GM12878 (cell line): ENCODE measurements around the gene DCC. TPM values are rescaled to one million over a fixed set of nuclear protein-coding genes. Genes with fewer than 3 reads are reported as not detected.

Experiments used
- ATAC-seq: fragments of 200-7000 bp; cut with Tn5 transposase; 3 replicates; pipeline ENCODE4 v1.9.1; 2020; ENCODE audit warnings: mild to moderate bottlenecking, moderate library complexity
- BruUV-seq: library from RNA; stranded (reverse); fragments of 400-500 nt; replicated peaks from 2 replicates; lab custom pipeline; 2021; lab: Mats Ljungman, UMichigan
- CTCF ChIA-PET: fragments of 300-600 bp; sonication (Branson Sonifier 250); formaldehyde crosslinking; extraction: SDS; loops from one replicate; lab custom pipeline; 2021; ENCODE audit warnings: inconsistent platforms; lab: Yijun Ruan, JAX
- POLR2A ChIA-PET: fragments of 350-600 bp; formaldehyde crosslinking; extraction: SDS; loops from one replicate; lab custom pipeline; 2021; ENCODE audit warnings: inconsistent platforms; lab: Charles Lee
- RAD21 ChIA-PET: fragments of 300-600 bp; sonication (Branson Sonifier 250); formaldehyde crosslinking; loops from one replicate; lab custom pipeline; 2023; ENCODE audit warnings: antibody characterized with exemption; ENCODE audit not compliant: unreplicated experiment; lab: Charles Lee
- SMC1A ChIA-PET: fragments of 300-600 bp; sonication (Branson Sonifier 250); formaldehyde crosslinking; loops from one replicate; lab custom pipeline; 2023; ENCODE audit not compliant: unreplicated experiment, uncharacterized antibody; lab: Charles Lee
- DNase-seq: peaks from one replicate; pipeline ENCODE4 v3.0.0-alpha.2; 2011; ENCODE audit warnings: low read depth, low spot score
- FAIRE-seq: peaks from 3 replicates; lab custom pipeline; 2011; peaks lifted over from hg19 to GRCh38; lab: Jason Lieb, UNC
- H2AFZ ChIP-seq: 2 replicates; pipeline ENCODE4 v1.6.0; 2011; ENCODE audit warnings: low read depth, low read length, control low read depth; ENCODE audit not compliant: control insufficient read depth
- H3K27ac ChIP-seq: 2 replicates; pipeline ENCODE4 v1.5.1; 2011; ENCODE audit warnings: control low read depth; ENCODE audit not compliant: control insufficient read depth, insufficient read depth
- H3K27me3 ChIP-seq, 2 experiments: replicated peaks in 1 of 2; 2 replicates each; pipeline versions ENCODE4 v1.6.0 to v1.6.1; 2011; ENCODE audit warnings: low read length in 1 of 2; ENCODE audit not compliant: control insufficient read depth in 2 of 2, insufficient read depth in 2 of 2
- H3K36me3 ChIP-seq, 2 experiments: 2 replicates each; pipeline ENCODE4 v1.5.1; 2011; ENCODE audit warnings: low read length in 1 of 2; ENCODE audit not compliant: control insufficient read depth in 2 of 2, insufficient read depth in 2 of 2
- H3K4me1 ChIP-seq: 2 replicates; pipeline ENCODE4 v1.6.1; 2011; ENCODE audit warnings: mild to moderate bottlenecking, low read length, moderate library complexity, mixed read lengths; ENCODE audit not compliant: control insufficient read depth, insufficient read depth
- H3K4me2 ChIP-seq: 2 replicates; pipeline ENCODE4 v1.6.0; 2011; ENCODE audit warnings: control low read depth; ENCODE audit not compliant: control insufficient read depth, insufficient read depth
- H3K4me3 ChIP-seq: fragments of 200-600 bp; sonication (generic); 2 replicates; pipeline ENCODE4 v1.5.1; 2016
- H3K79me2 ChIP-seq: 2 replicates; pipeline ENCODE4 v1.6.0; 2011; ENCODE audit warnings: low read length; ENCODE audit not compliant: control insufficient read depth, insufficient read depth
- H3K9ac ChIP-seq: 2 replicates; pipeline ENCODE4 v1.8.0; 2011; ENCODE audit warnings: low read length, control low read depth, mixed read lengths; ENCODE audit not compliant: control insufficient read depth, insufficient read depth
- H3K9me3 ChIP-seq: replicated peaks from 3 replicates; pipeline ENCODE4 v1.5.1; 2011; ENCODE audit warnings: mild to moderate bottlenecking, low read length; ENCODE audit not compliant: control insufficient read depth, insufficient read depth
- H4K20me1 ChIP-seq: 2 replicates; pipeline ENCODE4 v1.6.0; 2011; ENCODE audit not compliant: control insufficient read depth, insufficient read depth
- ASH2L ChIP-seq: fragments of 300-600, 200-600 bp; sonication (generic); IDR thresholded peaks from 2 replicates; pipeline ENCODE4 v1.6.1; 2017; ENCODE audit warnings: low read depth, mild to moderate bottlenecking, borderline replicate concordance
- ATF3 ChIP-seq: IDR thresholded peaks from 2 replicates; pipeline ENCODE4 v1.6.1; 2011; ENCODE audit warnings: low read depth, mild to moderate bottlenecking, low read length, moderate library complexity, borderline replicate concordance; ENCODE audit errors: extremely low read depth
- CBX5 ChIP-seq: sonication (generic); IDR thresholded peaks from 2 replicates; pipeline ENCODE4 v1.6.1; 2016; ENCODE audit warnings: low read depth, moderate library complexity, mild to moderate bottlenecking, inconsistent platforms
- ESRRA ChIP-seq: IDR thresholded peaks from 2 replicates; pipeline ENCODE4 v1.6.1; 2012; ENCODE audit warnings: mild to moderate bottlenecking, low read length, improper control_type of control experiment
- FOXK2 ChIP-seq: fragments of 450-650 bp; IDR thresholded peaks from 2 replicates; pipeline ENCODE4 v1.6.1; 2017; ENCODE audit warnings: mild to moderate bottlenecking, moderate library complexity
- GATAD2B ChIP-seq: fragments of 450-650 bp; conservative IDR thresholded peaks from 2 replicates; pipeline ENCODE4 v1.6.1; 2017; ENCODE audit warnings: low read depth, mild to moderate bottlenecking, moderate library complexity
- HCFC1 ChIP-seq: fragments of 150-350 bp; IDR thresholded peaks from 2 replicates; pipeline ENCODE4 v1.6.1; 2014; ENCODE audit warnings: low read length
- HDAC2 ChIP-seq: fragments of 200-600 bp; sonication (generic); IDR thresholded peaks from 2 replicates; pipeline ENCODE4 v1.6.1; 2017
- NFYA ChIP-seq: IDR thresholded peaks from 2 replicates; pipeline ENCODE4 v1.6.1; 2011; ENCODE audit warnings: low read depth, mild to moderate bottlenecking, low read length, improper control_type of control experiment, borderline replicate concordance
- SMAD1 ChIP-seq: fragments of 450-650 bp; IDR thresholded peaks from 2 replicates; pipeline ENCODE4 v1.6.1; 2018; ENCODE audit warnings: mild to moderate bottlenecking, low read depth; ENCODE audit not compliant: partially characterized antibody
- TCF3 ChIP-seq: IDR thresholded peaks from 2 replicates; pipeline ENCODE4 v1.6.1; 2012; ENCODE audit warnings: low read depth, mild to moderate bottlenecking, low read length, borderline replicate concordance; ENCODE audit not compliant: insufficient read depth
- ZZZ3 ChIP-seq: IDR thresholded peaks from 2 replicates; pipeline ENCODE4 v1.6.1; 2011; ENCODE audit warnings: low read depth; ENCODE audit not compliant: control insufficient read depth, insufficient read length
- WGBS: methylation state at CpG from one replicate; pipeline ENCODE4 v1.1.6; 2016; ENCODE audit warnings: low lambda C conversion rate; ENCODE audit not compliant: insufficient replicate concordance, insufficient coverage; ENCODE audit errors: missing lambda C conversion rate; 5-methylcytosine and 5-hydroxymethylcytosine counted together
- in situ Hi-C: fragments of 300-500 bp; cut with MboI; formaldehyde crosslinking; loops from 9 replicates; pipeline ENCODE4 v1.14.3; 2018; ENCODE audit warnings: mixed read lengths
- intact Hi-C: fragments of 100-400 bp; cut with micrococcal nuclease; formaldehyde crosslinking; loops from one replicate; pipeline ENCODE4 v1.14.2; 2022; ENCODE audit not compliant: unreplicated experiment
- polyA plus RNA-seq, 11 experiments: library from polyadenylated mRNA; depleted of rRNA in 4 of 11; unstranded in 6 of 11; stranded (reverse) in 5 of 11; fragments of >200 nt; fragmentation: Nextera tagmentation in 4 of 11; fragmentation: Illumina TruSeq in 1 of 11; extraction: Ambion mirVana in 4 of 11; extraction: Trizol in 1 of 11; gene quantifications; 1 replicate in 1 of 11; 2 replicates in 10 of 11; pipeline versions ENCODE4 v1.2.1 to v1.2.3, GENCODE V29; 2011 to 2016; ENCODE audit warnings: inconsistent platforms in 2 of 11, missing spikeins in 2 of 11, low read depth in 1 of 11
- total RNA-seq, 4 experiments: library from RNA; depleted of rRNA in 3 of 4; stranded (reverse); fragments of >200 nt in 3 of 4; fragmentation: Illumina TruSeq in 1 of 4; extraction: Trizol in 1 of 4; gene quantifications; 2 replicates each; pipeline versions ENCODE4 v1.2.1 to v1.2.3, GENCODE V29; 2013 to 2021
- TF ChIP-seq, protein P1 (sequence below): fragments of 450-650 bp; IDR thresholded peaks from 2 replicates; pipeline ENCODE4 v1.6.1; 2017; ENCODE audit warnings: low read depth, mild to moderate bottlenecking, moderate library complexity

The DCC gene
- total and polyA plus RNA-seq, 10 of the 15 experiments (the other 5 are each of a cell fraction or from before 2014, with no cell fraction given), result 0.01 TPM; not detected in 9

DNA sequence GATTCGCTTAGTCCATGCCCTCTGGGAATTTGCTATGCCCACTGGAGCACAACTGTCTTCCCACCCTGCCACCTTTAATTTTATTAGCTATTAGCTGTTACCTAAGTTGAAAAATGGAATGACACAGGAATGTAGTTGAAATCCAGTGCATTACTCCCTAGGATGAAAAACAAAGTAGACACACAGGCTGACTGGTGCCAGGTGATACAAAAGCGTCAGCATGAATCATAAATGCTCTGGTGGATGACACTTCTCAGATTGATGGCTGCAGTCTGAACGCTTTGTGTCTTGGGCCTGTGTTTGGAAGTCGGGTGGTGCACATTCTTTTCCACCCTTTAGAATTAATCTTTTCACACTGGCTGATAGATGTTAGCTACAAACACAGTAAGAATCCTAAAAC lies 802.0 kb downstream of the DCC start:
- FAIRE-seq (no peak), ATAC-seq (no peak), DNase-seq (no peak)
- no peak overlapping the region for H3K9ac ChIP-seq
- H3K4me2 ChIP-seq, result no peak overlapping the region
- H3K9me3 ChIP-seq, result no peaks in the 10 kb centered on the region
- in situ Hi-C loops (no loop called here), intact Hi-C loops (no loop called here)
- no peaks in the 10 kb centered on the region for H4K20me1 ChIP-seq
- H2AFZ ChIP-seq, result no peak overlapping the region
- 15% methylated on average over 4 of the region's 4 CpGs for WGBS
- no peaks in the 10 kb centered on the region for H3K4me1 ChIP-seq
- BruUV-seq, result no TSS peak
- H3K36me3 ChIP-seq, result no peaks in the 10 kb centered on the region
- ChIA-PET RAD21 (no interaction called here), CTCF (no interaction called here), SMC1A (no interaction called here), POLR2A (no interaction called here)
- no peak overlapping the region for H3K27ac ChIP-seq
- no peak overlapping the region for H3K4me3 ChIP-seq
- H3K79me2 ChIP-seq, result no peaks in the 10 kb centered on the region
- no peaks in the 10 kb centered on the region for H3K27me3 ChIP-seq
- TF ChIP-seq, protein P1, sequence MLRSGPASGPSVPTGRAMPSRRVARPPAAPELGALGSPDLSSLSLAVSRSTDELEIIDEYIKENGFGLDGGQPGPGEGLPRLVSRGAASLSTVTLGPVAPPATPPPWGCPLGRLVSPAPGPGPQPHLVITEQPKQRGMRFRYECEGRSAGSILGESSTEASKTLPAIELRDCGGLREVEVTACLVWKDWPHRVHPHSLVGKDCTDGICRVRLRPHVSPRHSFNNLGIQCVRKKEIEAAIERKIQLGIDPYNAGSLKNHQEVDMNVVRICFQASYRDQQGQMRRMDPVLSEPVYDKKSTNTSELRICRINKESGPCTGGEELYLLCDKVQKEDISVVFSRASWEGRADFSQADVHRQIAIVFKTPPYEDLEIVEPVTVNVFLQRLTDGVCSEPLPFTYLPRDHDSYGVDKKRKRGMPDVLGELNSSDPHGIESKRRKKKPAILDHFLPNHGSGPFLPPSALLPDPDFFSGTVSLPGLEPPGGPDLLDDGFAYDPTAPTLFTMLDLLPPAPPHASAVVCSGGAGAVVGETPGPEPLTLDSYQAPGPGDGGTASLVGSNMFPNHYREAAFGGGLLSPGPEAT, result no peak
- TF ChIP-seq CBX5, result no peak
- TF ChIP-seq TCF3, result no peak

- FAIRE-seq (no peak), ATAC-seq (no peak), DNase-seq (no peak)
- BruUV-seq, result no TSS peak
- Histone ChIP-seq H4K20me1 (no peaks in the 10 kb centered on the region), H3K27ac (no peak overlapping the region), H3K27me3 (no peaks in the 10 kb centered on the region), H3K9me3 (no peaks in the 10 kb centered on the region), H3K4me3 (no peak overlapping the region), H3K4me1 (no peaks in the 10 kb centered on the region), H2AFZ (no peak overlapping the region), H3K9ac (no peak overlapping the region), H3K36me3 (no peaks in the 10 kb centered on the region), H3K79me2 (no peaks in the 10 kb centered on the region), H3K4me2 (no peak overlapping the region)
- TF ChIP-seq ESRRA, result no peak
- TF ChIP-seq NFYA, result no peak
- TF ChIP-seq HDAC2, result no peak
- no peak for TF ChIP-seq CBX5
- no peak for TF ChIP-seq ASH2L
- TF ChIP-seq ATF3, result no peak
- TF ChIP-seq GATAD2B, result no peak
- TF ChIP-seq ZZZ3, result no peak
- TF ChIP-seq FOXK2, result no peak
- TF ChIP-seq SMAD1, result no peak
- no peak for TF ChIP-seq HCFC1
- RAD21 ChIA-PET, result no interaction called here
- in situ Hi-C loops, result no loop called here
- CTCF ChIA-PET, result no interaction called here
- POLR2A ChIA-PET, result no interaction called here
- SMC1A ChIA-PET, result interaction anchor here (0.8 kb wide), 1 partner anchor 19 kb away, joined by 3 read pairs; no protein-coding TSS in a partner anchor
- intact Hi-C loops, result no loop called here
Measured at GRCh38 chr18:53147472-53147871, 807.5 kb downstream of the DCC start.
